Globus pallidus (tissue), 1 donor: ENCODE results near the gene FBXW5.

Source experiments
- DNase-seq: peaks from one replicate; pipeline ENCODE4 v3.0.0-alpha.2; 2015; ENCODE audit warnings: low spot score

The FBXW5 gene

GRCh38 chr9:136907011-136907914, 37.3 kb downstream of the FBXW5 start:
- DNase-seq, result no peak

- DNase-seq, result no peak
These were observed 38.3 kb downstream of the FBXW5 start for GRCh38 chr9:136906266-136906665.

- no peak for DNase-seq
These were observed 41.4 kb downstream of the FBXW5 start for GRCh38 chr9:136903041-136903554.

GRCh38 chr9:136902259-136902821, 42.2 kb downstream of the FBXW5 start:
- DNase-seq, result no peak

GRCh38 chr9:136901516-136902258, 42.9 kb downstream of the FBXW5 start:
- DNase-seq, result no peak

GRCh38 chr9:136900988-136901515, 43.5 kb downstream of the FBXW5 start:
- no peak for DNase-seq

- no peak for DNase-seq
These were observed 44.0 kb downstream of the FBXW5 start for GRCh38 chr9:136900556-136900955.

- DNase-seq, result no peak
These were observed 45.3 kb downstream of the FBXW5 start for GRCh38 chr9:136899196-136899595.

- DNase-seq, result no peak
These were observed 45.9 kb downstream of the FBXW5 start for GRCh38 chr9:136898483-136899100.

- no peak for DNase-seq
These were observed 48.5 kb downstream of the FBXW5 start for GRCh38 chr9:136896027-136896426.

- no peak for DNase-seq
These were observed 53.9 kb downstream of the FBXW5 start for GRCh38 chr9:136890661-136891060.
